CD4-positive, alpha-beta T cell treated with Interleukin-21 for 1 hour (primary cell): ENCODE data around the gene LSG1.
"Not testable (repeated sequence)": the region's sequence is repeated elsewhere in the genome, so short reads cannot be mapped to it uniquely, and the experiment has no call there.

Experiments used
- DNase-seq: peaks from one replicate; pipeline ENCODE4 v3.0.0-alpha.2; 2020

Gene LSG1

GRCh38 chr3:194615226-194615625, 56.8 kb downstream of the LSG1 start:
- DNase-seq: no peak

GRCh38 chr3:194612221-194612620, 59.8 kb downstream of the LSG1 start:
- no peak for DNase-seq

- DNase-seq: no peak
Measured at GRCh38 chr3:194610689-194611088, 61.3 kb downstream of the LSG1 start.

DNA sequence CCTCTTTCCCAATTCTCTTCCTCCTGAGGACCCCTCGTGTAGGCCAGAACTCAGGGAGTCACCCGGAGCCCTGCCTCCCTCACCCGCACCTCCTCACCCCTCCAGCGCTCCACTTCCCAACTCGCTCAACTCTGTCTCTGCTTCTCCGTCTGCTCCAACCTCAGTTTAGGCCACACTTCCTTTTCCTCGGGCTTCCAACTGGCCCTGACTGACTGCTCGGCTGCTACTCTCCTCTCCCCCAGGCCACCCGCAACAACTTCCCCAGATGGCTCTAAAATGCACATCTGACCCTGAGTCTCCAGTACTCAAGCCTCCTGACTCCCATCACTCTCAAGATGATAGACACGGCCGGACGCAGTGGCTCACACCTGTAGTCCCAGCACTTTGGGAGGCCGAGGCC, 62.4 kb downstream of the LSG1 start:
- no peak for DNase-seq

DNA sequence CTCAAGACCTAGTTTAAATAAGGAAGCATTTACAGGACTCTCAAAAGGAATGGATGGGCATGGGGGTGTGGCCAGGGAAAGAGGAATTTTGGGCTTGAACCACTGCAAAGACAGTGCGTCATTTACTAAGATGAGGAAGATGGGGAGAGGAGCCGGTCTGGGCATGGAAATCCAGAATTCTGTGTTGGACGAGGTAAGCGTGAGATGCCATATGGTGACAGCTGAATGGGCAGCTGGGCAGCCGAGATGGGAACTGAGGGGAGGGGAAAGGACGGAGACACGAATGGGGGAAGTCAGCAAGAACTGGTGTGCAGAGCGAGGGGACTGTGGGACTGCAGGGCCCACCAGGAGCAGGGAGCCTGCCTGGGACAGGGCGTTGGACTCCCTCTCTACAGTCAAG, 63.0 kb downstream of the LSG1 start:
- no peak for DNase-seq

GRCh38 chr3:194607592-194608389, 64.2 kb downstream of the LSG1 start:
- DNase-seq: no peak

DNA sequence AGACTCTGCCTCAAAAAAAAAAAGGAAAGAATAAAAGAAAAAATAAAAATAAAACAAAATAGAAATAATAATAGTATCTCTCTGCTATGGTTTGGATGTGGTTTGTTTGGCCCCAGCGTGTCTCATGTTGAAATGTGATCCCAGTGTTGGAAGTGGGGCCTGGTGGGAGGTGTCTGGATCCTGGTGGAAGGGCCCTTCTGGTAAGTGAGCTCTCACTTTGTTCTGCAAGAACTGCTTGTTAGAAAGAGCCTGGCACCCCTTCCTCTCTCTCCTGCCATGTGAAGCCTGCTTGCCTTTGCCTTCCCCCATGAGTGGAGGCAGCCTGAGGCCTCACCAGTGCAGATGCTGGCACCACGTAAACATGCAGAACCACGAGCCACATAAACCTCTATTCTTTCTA, 65.0 kb downstream of the LSG1 start:
- DNase-seq: no peak

DNA sequence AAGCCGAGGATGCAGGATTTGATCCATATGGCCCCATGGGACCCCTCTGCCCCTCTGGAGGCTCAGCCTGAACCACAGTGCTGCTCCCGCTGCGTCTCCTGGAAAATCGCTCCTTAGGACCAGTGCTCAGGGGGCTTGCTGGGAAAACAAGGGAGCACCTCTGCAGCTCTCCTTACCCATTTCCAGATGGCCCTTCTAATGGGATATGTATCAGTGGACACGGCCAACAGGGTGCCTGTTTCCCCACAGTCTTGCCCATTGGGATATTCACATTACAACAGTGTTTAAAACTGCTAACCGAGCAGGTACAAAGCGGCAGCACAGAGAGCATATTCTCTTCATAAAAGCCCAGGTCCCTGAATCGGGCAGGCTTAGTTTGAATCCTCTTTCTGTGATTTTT, 65.8 kb downstream of the LSG1 start:
- DNase-seq: no peak

GRCh38 chr3:194605314-194605713, 66.7 kb downstream of the LSG1 start:
- not testable (repeated sequence) for DNase-seq

DNA sequence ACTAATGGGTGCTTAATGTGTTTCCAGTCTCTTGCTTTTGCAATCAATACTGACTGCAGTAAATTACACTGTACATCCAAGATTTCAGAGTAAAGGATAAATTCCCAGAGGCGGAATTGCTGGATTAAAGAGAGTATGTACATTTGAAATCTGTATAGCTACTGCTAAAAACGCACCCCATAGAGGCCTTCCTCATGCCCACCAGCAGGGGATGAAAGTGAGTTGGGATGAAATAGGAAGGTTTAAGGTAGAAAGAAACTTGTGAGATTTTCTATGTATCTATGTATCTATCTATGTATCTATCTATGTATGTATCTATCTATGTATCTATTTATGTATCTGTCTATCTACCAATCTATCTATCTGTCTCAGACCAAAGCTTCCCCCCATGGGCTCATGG, 67.2 kb downstream of the LSG1 start:
- no peak for DNase-seq

DNA sequence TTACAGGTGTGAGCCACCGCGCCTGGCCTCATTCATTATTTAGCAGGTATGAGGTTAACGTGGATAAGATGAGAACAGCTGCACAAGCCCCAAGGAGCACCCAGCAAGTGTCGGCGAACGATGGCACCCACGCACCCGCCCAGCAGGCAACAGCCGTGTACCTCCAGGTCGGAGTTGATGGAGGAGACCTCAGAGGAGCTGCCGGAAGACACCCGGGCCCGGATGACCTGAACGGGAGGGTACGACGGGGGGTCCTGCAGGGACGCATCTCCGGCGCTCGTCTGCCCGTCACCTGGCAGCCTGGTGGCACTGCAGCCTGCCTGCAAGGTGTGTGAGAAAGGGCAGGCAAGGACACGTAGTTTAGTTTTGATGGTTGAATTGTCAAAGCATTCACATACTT, 67.9 kb downstream of the LSG1 start:
- no peak for DNase-seq

GRCh38 chr3:194602669-194603171, 69.3 kb downstream of the LSG1 start:
- DNase-seq: no peak

- DNase-seq: no peak
Measured at GRCh38 chr3:194598771-194599557, 73.0 kb downstream of the LSG1 start.

- DNase-seq: no peak
Measured at GRCh38 chr3:194596906-194597305, 75.1 kb downstream of the LSG1 start.

DNA sequence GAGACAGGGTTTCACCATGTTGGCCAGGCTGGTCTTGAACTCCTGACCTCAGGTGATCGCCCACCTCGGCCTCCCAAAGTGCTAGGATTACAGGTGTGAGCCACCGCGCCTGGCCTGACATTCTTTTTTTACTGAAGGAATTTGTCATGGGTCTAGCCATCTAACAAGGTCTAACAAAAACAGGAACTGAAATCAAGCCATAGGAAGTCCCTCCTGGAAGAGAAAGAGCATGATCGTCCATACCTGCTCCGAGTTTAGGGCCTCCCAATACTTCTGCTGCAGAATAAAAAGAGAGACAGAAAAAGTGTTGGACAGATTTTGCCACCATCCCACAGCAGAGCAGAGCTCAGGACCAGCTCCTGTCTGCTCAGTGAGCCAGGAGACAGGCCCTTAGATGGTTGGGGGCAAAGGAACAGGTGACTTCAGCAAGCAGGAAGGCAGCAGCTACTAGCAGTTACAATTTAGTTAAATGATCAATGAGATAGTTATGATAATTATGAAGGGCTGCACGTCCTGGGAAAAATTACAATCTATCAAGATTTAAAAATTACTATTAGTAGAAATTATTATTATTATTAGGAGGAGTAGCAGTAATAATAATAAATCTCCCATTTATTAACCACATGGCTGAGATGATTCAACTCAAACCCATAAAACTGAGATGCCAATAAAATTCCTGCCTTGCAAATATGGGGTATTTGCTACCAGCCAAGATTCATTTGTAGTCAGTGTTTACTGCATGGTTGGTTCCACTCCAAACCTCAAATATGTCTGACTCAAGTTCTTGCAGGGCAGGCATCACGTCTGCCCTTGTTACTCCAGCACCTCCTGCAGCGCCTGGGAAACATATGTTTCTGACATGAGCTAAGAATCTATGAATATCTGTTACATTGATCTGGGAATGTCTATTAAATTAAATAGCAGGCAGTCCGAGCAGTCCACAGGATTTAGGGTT, 78.9 kb downstream of the LSG1 start:
- no peak for DNase-seq
